ENCODE data around the gene COMP.

DNA sequence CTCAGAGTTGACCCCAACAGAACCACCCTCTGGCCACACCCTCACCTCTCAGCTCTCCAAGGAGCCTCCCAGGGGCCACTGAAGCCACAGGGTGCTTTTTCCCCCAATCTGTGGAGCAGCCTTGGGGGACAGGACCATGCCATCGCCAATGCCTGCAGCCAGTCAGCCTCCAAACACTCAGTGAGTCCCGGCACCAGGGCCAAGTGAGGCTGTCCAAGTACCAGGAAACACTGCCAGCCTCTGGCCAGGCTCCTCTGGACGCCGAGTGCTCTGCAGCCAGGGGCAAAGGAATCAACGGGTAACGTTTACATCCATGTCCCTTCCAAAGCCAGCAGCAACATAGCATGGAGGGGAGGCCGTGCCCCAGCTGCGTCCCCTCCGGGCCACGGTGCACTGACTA lies 9.5 kb upstream of the COMP start:
- TF ChIP-seq, protein P1, sequence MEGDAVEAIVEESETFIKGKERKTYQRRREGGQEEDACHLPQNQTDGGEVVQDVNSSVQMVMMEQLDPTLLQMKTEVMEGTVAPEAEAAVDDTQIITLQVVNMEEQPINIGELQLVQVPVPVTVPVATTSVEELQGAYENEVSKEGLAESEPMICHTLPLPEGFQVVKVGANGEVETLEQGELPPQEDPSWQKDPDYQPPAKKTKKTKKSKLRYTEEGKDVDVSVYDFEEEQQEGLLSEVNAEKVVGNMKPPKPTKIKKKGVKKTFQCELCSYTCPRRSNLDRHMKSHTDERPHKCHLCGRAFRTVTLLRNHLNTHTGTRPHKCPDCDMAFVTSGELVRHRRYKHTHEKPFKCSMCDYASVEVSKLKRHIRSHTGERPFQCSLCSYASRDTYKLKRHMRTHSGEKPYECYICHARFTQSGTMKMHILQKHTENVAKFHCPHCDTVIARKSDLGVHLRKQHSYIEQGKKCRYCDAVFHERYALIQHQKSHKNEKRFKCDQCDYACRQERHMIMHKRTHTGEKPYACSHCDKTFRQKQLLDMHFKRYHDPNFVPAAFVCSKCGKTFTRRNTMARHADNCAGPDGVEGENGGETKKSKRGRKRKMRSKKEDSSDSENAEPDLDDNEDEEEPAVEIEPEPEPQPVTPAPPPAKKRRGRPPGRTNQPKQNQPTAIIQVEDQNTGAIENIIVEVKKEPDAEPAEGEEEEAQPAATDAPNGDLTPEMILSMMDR (IDR thresholded peaks at IDR 0.05) = no peak
- no peak for TF ChIP-seq POLR2AphosphoS5 (IDR thresholded peaks at IDR 0.05)

Measured in suprapubic skin (tissue), 3 donors.